MCF 10A (cell line): ENCODE results near the gene DCAF12. TPM values are rescaled to one million over a fixed set of nuclear protein-coding genes. Genes with fewer than 3 reads are reported as not detected.

Source experiments
- BruUV-seq: library from RNA; stranded (reverse); fragments of 400-500 nt; replicated peaks from 2 replicates; lab custom pipeline; 2021; lab: Mats Ljungman, UMichigan
- CTCF ChIA-PET: fragments of 300-600 bp; sonication (Branson Sonifier 250); formaldehyde crosslinking; extraction: SDS; loops from one replicate; lab custom pipeline; 2021; ENCODE audit warnings: antibody characterized with exemption, inconsistent platforms; lab: Yijun Ruan, JAX
- POLR2A ChIA-PET: fragments of 300-600, 350-650 bp; sonication (Branson Sonifier 250); formaldehyde crosslinking; extraction: SDS; loops from one replicate; lab custom pipeline; 2020; ENCODE audit warnings: antibody characterized with exemption, inconsistent platforms; lab: Yijun Ruan, JAX
- DNase-seq: peaks from one replicate; pipeline ENCODE4 v3.0.0-alpha.2; 2018; ENCODE audit not compliant: unreplicated experiment
- H3K27ac Mint-ChIP-seq: one replicate; pipeline ENCODE4 v1.8.0; 2022; ENCODE audit warnings: mild to moderate bottlenecking, low read depth, mixed read lengths; ENCODE audit not compliant: unreplicated experiment
- H3K27me3 Mint-ChIP-seq: one replicate; pipeline ENCODE4 v1.8.0; 2022; ENCODE audit warnings: mixed read lengths; ENCODE audit not compliant: insufficient read depth, unreplicated experiment
- H3K36me3 Mint-ChIP-seq: one replicate; pipeline ENCODE4 v1.8.0; 2022; ENCODE audit warnings: mild to moderate bottlenecking, moderate library complexity, mixed read lengths; ENCODE audit not compliant: insufficient read depth, unreplicated experiment
- H3K4me1 Mint-ChIP-seq: one replicate; pipeline ENCODE4 v1.8.0; 2022; ENCODE audit warnings: mixed read lengths; ENCODE audit not compliant: insufficient read depth, unreplicated experiment
- H3K4me3 Mint-ChIP-seq: one replicate; pipeline ENCODE4 v1.8.0; 2022; ENCODE audit warnings: mild to moderate bottlenecking, moderate library complexity, mixed read lengths; ENCODE audit not compliant: unreplicated experiment
- H3K9me3 Mint-ChIP-seq: one replicate; pipeline ENCODE4 v1.8.0; 2022; ENCODE audit warnings: mixed read lengths; ENCODE audit not compliant: unreplicated experiment
- CTCF ChIP-seq: fragments of 200-600 bp; IDR thresholded peaks from one replicate; pipeline ENCODE4 v1.8.0; 2022; ENCODE audit warnings: antibody characterized with exemption, mild to moderate bottlenecking; ENCODE audit not compliant: unreplicated experiment
- intact Hi-C: fragments of 100-400 bp; cut with micrococcal nuclease; formaldehyde crosslinking; loops from 2 replicates; pipeline ENCODE4 v1.14.1; 2022
- total RNA-seq: library from RNA; stranded (reverse); gene quantifications from 2 replicates; pipeline ENCODE4 v1.2.3, GENCODE V29; 2022

DCAF12 gene
- total RNA-seq, 1 experiment from 2014 or later, result 39.8 TPM

GRCh38 chr9:34036625-34037024 lies 89.9 kb downstream of the DCAF12 start:
- peaks cover 6% of the 10 kb centered on the region for H3K4me1 Mint-ChIP-seq
- no peaks in the 10 kb centered on the region for H3K9me3 Mint-ChIP-seq
- intact Hi-C loops, result no loop called here
- TF ChIP-seq CTCF, result no peak
- peaks cover 43% of the 10 kb centered on the region for H3K36me3 Mint-ChIP-seq
- CTCF ChIA-PET, result interaction anchor here (0.7 kb wide), 1 partner anchor 374 kb away, joined by 3 read pairs; no protein-coding TSS in a partner anchor
- H3K27me3 Mint-ChIP-seq, result no peaks in the 10 kb centered on the region
- H3K4me3 Mint-ChIP-seq, result no peak overlapping the region
- no peak overlapping the region for H3K27ac Mint-ChIP-seq
- POLR2A ChIA-PET, result no interaction called here
- no TSS peak for BruUV-seq
- no peak for DNase-seq

Other genes with a start within 250 kb of the DCAF12 start
- 33.4 and 33.5 TPM in 2 replicates for gene UBAP2, start 77.8 kb downstream of the DCAF12 start, total RNA-seq
- 58.0 and 64.4 TPM in 2 replicates for gene UBAP1, start 52.3 kb upstream of the DCAF12 start, total RNA-seq
- gene KIF24, start 202.6 kb upstream of the DCAF12 start, total RNA-seq, result 3.3 and 3.5 TPM in 2 replicates
- 30.6 and 35.0 TPM in 2 replicates for gene NUDT2, start 202.9 kb upstream of the DCAF12 start, total RNA-seq